Measurements from ENCODE around the gene MAP7D1. TPM values are rescaled to one million over a fixed set of nuclear protein-coding genes. Genes with fewer than 3 reads are reported as not detected.

The MAP7D1 gene
- total RNA-seq (2022; extraction: Qiagen RNA extraction), result 210 to 248 TPM (median 238 TPM) in 5 replicates

GRCh38 chr1:36155408-36156328 is at the start of gene MAP7D1:
Gene MAP7D1, plus strand, starts transcription at chr1:36156160. Its CDS starts 258 bp downstream, at chr1:36156418.

GRCh38 chr1:36125129-36125991 is 30.6 kb upstream of the MAP7D1 start, which contains the start of gene COL8A2:
Gene COL8A2, minus strand, starts transcription at chr1:36125222. Its CDS starts 24,980 bp downstream, at chr1:36100242.

GRCh38 chr1:36149237-36149972 is 6.6 kb upstream of the MAP7D1 start, which contains the start of gene TRAPPC3:
Gene TRAPPC3, minus strand, starts transcription at chr1:36149486. Its CDS starts 108 bp downstream, at chr1:36149378.

GRCh38 chr1:36223996-36224536 is 68.1 kb downstream of the MAP7D1 start, which contains the start of gene THRAP3:
Gene THRAP3, plus strand, starts transcription at chr1:36224443. Its CDS starts 58,121 bp downstream, at chr1:36282564.

Other genes starting within 250 kb of the MAP7D1 start
- gene AGO3, start 225.1 kb upstream of the MAP7D1 start, total RNA-seq (2022; extraction: Qiagen RNA extraction), result 5.8 to 7.7 TPM (median 6.5 TPM) in 5 replicates
- gene TEKT2, start 72.1 kb upstream of the MAP7D1 start, total RNA-seq (2022; extraction: Qiagen RNA extraction), result 0.09 TPM in 1 of 5 replicates, not detected in the others
- gene ADPRS, start 67.3 kb upstream of the MAP7D1 start, total RNA-seq (2022; extraction: Qiagen RNA extraction), result 24.8 to 34.2 TPM (median 30.3 TPM) in 5 replicates
- 0.08 to 0.17 TPM (median 0.11 TPM) in 5 replicates for gene COL8A2, start 30.9 kb upstream of the MAP7D1 start, total RNA-seq (2022; extraction: Qiagen RNA extraction)
- 80.4 to 90.8 TPM (median 82.6 TPM) in 5 replicates for gene TRAPPC3, start 6.7 kb upstream of the MAP7D1 start, total RNA-seq (2022; extraction: Qiagen RNA extraction)
- 63.9 to 88.8 TPM (median 69.6 TPM) in 5 replicates for gene THRAP3, start 68.3 kb downstream of the MAP7D1 start, total RNA-seq (2022; extraction: Qiagen RNA extraction)
- gene SH3D21, start 150.2 kb downstream of the MAP7D1 start, total RNA-seq (2022; extraction: Qiagen RNA extraction), result 2.0 to 3.4 TPM (median 2.6 TPM) in 5 replicates
- 10.7 to 26.0 TPM (median 24.6 TPM) in 5 replicates for gene EVA1B, start 167.5 kb downstream of the MAP7D1 start, total RNA-seq (2022; extraction: Qiagen RNA extraction)
- gene STK40, start 229.8 kb downstream of the MAP7D1 start, total RNA-seq (2022; extraction: Qiagen RNA extraction), result 9.7 to 10.3 TPM (median 10.0 TPM) in 5 replicates
- 31.2 to 43.7 TPM (median 43.0 TPM) in 5 replicates for gene LSM10, start 241.7 kb downstream of the MAP7D1 start, total RNA-seq (2022; extraction: Qiagen RNA extraction)

Measured in A549 treated with AZD2906 at 1 μM for 4 hours (cell line).